GM18502 (cell line): ENCODE data around the gene ITPR1.

Source experiments
- ATAC-seq: cut with Tn5 transposase; IDR thresholded peaks from one replicate; pipeline ENCODE4 v1.9.1; 2021; ENCODE audit warnings: mild to moderate bottlenecking; ENCODE audit not compliant: unreplicated experiment, poor library complexity

Gene ITPR1

GRCh38 chr3:4794798-4795197 is 301.6 kb downstream of the ITPR1 start:
- ATAC-seq, result no peak

GRCh38 chr3:4795905-4796304 is 302.8 kb downstream of the ITPR1 start:
- ATAC-seq, result no peak

GRCh38 chr3:4797201-4797705 is 304.1 kb downstream of the ITPR1 start:
- no peak for ATAC-seq

GRCh38 chr3:4799266-4800256 is 306.4 kb downstream of the ITPR1 start:
- ATAC-seq, result no peak

GRCh38 chr3:4800595-4800994 is 307.4 kb downstream of the ITPR1 start:
- ATAC-seq, result no peak

GRCh38 chr3:4801892-4802291 is 308.7 kb downstream of the ITPR1 start:
- ATAC-seq, result no peak

GRCh38 chr3:4802903-4803302 is 309.8 kb downstream of the ITPR1 start:
- ATAC-seq, result no peak

- no peak for ATAC-seq
Observed at GRCh38 chr3:4804161-4805058, 311.3 kb downstream of the ITPR1 start.

- no peak for ATAC-seq
Observed at GRCh38 chr3:4805662-4806061, 312.5 kb downstream of the ITPR1 start.

GRCh38 chr3:4806535-4807108 is 313.5 kb downstream of the ITPR1 start:
- no peak for ATAC-seq

- ATAC-seq, result no peak
Observed at GRCh38 chr3:4807381-4808280, 314.5 kb downstream of the ITPR1 start.

- ATAC-seq, result no peak
Observed at GRCh38 chr3:4808637-4809036, 315.5 kb downstream of the ITPR1 start.

GRCh38 chr3:4809922-4810321 is 316.8 kb downstream of the ITPR1 start:
- ATAC-seq, result no peak

- ATAC-seq, result no peak
Observed at GRCh38 chr3:4812591-4812990, 319.4 kb downstream of the ITPR1 start.

- no peak for ATAC-seq
Observed at GRCh38 chr3:4813909-4814304, 320.8 kb downstream of the ITPR1 start.

GRCh38 chr3:4814305-4814903 is 321.3 kb downstream of the ITPR1 start:
- ATAC-seq, result no peak

GRCh38 chr3:4814904-4815574 is 321.9 kb downstream of the ITPR1 start:
- ATAC-seq, result no peak

GRCh38 chr3:4816306-4816705 is 323.2 kb downstream of the ITPR1 start:
- ATAC-seq, result no peak

- ATAC-seq, result no peak
Observed at GRCh38 chr3:4816718-4817117, 323.6 kb downstream of the ITPR1 start.
